ENCODE measurements around the gene PYCARD. TPM values are rescaled to one million over a fixed set of nuclear protein-coding genes. Genes with fewer than 3 reads are reported as not detected.

The PYCARD gene
- total RNA-seq, 1 experiment from 2014 or later = 29.8 TPM

GRCh38 chr16:31167315-31167714 is 35.2 kb downstream of the PYCARD start:
- H3K4me2 ChIP-seq (ENCODE audit: low read length) = no peak overlapping the region
- BruUV-seq (replicated peaks) = no TSS peak
- no peaks in the 10 kb centered on the region; the same call in 1 of the 2 replicates for H3K4me1 ChIP-seq (ENCODE audit: insufficient read depth, low read length)
- no peaks in the 10 kb centered on the region for H3K9me2 ChIP-seq (replicated peaks; ENCODE audit: low read length)
- H3K4me3 ChIP-seq (ENCODE audit: low read length) = no peak overlapping the region
- DNase-seq (no peak), ATAC-seq (no peak)
- no peaks in the 10 kb centered on the region for H3F3A ChIP-seq (ENCODE audit: low read length, unreplicated experiment)
- H3K27ac ChIP-seq (ENCODE audit: low read length) = no peak overlapping the region
- H3K27me3 ChIP-seq (ENCODE audit: low read length) = no peaks in the 10 kb centered on the region
- no peak overlapping the region for H3K9ac ChIP-seq (ENCODE audit: low read length)
- no peaks in the 10 kb centered on the region for H3K79me2 ChIP-seq (ENCODE audit: low read length)
- no peaks in the 10 kb centered on the region for H3K36me3 ChIP-seq (ENCODE audit: low read depth, low read length)
- TF ChIP-seq EZH2 (IDR thresholded peaks at IDR 0.05; ENCODE audit: low read length, unreplicated experiment) (no peak), CTCF (conservative IDR thresholded peaks at IDR 0.05; ENCODE audit: low read depth, low read length) (no peak), EZH2phosphoT487 (IDR thresholded peaks at IDR 0.05; ENCODE audit: borderline replicate concordance, low read length) (no peak)
- H4K20me1 ChIP-seq (ENCODE audit: low read length) = no peaks in the 10 kb centered on the region
- no peaks in the 10 kb centered on the region for H3K9me3 ChIP-seq (ENCODE audit: low read length)
- H2AFZ ChIP-seq (ENCODE audit: low read length) = no peak overlapping the region
- CTCF ChIA-PET = no interaction called here
- intact Hi-C loops (cut with micrococcal nuclease) = no loop called here
- POLR2A ChIA-PET (ENCODE audit: unreplicated experiment) = no interaction called here

DNA sequence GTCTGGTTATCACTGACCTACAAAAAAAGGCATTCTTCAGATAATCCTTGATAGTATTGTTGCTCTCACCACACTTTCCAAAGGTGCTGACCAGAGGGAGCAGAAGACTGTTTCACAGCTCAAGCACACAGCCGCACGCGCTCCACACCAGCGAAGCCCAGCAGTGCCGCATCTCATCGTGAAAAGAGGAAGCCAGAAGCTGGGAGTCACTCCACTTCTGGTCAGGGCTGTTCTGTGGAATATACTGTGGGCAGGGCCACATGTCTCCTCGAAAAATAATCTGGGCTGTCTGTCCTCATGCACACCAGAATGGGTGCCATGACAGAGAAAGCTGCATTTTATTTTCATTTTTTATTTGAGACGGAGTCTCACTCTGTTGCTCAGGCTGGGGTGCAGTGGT is 45.4 kb downstream of the PYCARD start:
- Histone ChIP-seq H3F3A (ENCODE audit: low read length, unreplicated experiment) (no peaks in the 10 kb centered on the region), H3K79me2 (ENCODE audit: low read length) (no peaks in the 10 kb centered on the region), H4K20me1 (ENCODE audit: low read length) (no peaks in the 10 kb centered on the region), H3K9ac (ENCODE audit: low read length) (no peak overlapping the region), H3K9me2 (replicated peaks; ENCODE audit: low read length) (no peaks in the 10 kb centered on the region), H3K4me3 (ENCODE audit: low read length) (no peak overlapping the region), H3K4me2 (ENCODE audit: low read length) (peak overlapping the region; percentile 20), H3K27me3 (ENCODE audit: low read length) (no peaks in the 10 kb centered on the region), H3K27ac (ENCODE audit: low read length) (no peak overlapping the region), H3K36me3 (ENCODE audit: low read depth, low read length) (no peaks in the 10 kb centered on the region), H3K4me1 (ENCODE audit: insufficient read depth, low read length) (no peaks in the 10 kb centered on the region), H2AFZ (ENCODE audit: low read length) (peak overlapping the region; percentile 16), H3K9me3 (ENCODE audit: low read length) (no peaks in the 10 kb centered on the region)
- ChIA-PET CTCF (interaction anchor here (0.9 kb wide), 1 partner anchor 15 kb away, joined by 13 read pairs; no protein-coding TSS in a partner anchor), POLR2A (ENCODE audit: unreplicated experiment) (no interaction called here)
- no TSS peak for BruUV-seq (replicated peaks)
- intact Hi-C loops (cut with micrococcal nuclease) = no loop called here
- TF ChIP-seq EZH2phosphoT487 (IDR thresholded peaks at IDR 0.05; ENCODE audit: borderline replicate concordance, low read length) (no peak), CTCF (conservative IDR thresholded peaks at IDR 0.05; ENCODE audit: low read depth, low read length) (no peak), EZH2 (IDR thresholded peaks at IDR 0.05; ENCODE audit: low read length, unreplicated experiment) (no peak)
- DNase-seq (no peak), ATAC-seq (peak; percentile 45; the same call in 1 of the 2 replicates)

Other genes with a start within 250 kb of the PYCARD start
- gene SETD1A, start 245.0 kb downstream of the PYCARD start, total RNA-seq (2014; rRNA removed) = 7.9 and 8.6 TPM in 2 replicates
- gene HSD3B7, start 217.6 kb downstream of the PYCARD start, total RNA-seq (2014; rRNA removed) = 12.0 and 16.3 TPM in 2 replicates
- 1.5 and 2.4 TPM in 2 replicates for gene STX1B, start 192.1 kb downstream of the PYCARD start, total RNA-seq (2014; rRNA removed)
- gene STX4, start 169.2 kb downstream of the PYCARD start, total RNA-seq (2014; rRNA removed) = 27.4 and 36.1 TPM in 2 replicates
- gene ZNF668, start 128.5 kb downstream of the PYCARD start, total RNA-seq (2014; rRNA removed) = 15.6 and 19.2 TPM in 2 replicates
- 5.5 and 8.5 TPM in 2 replicates for gene ZNF646, start 128.3 kb downstream of the PYCARD start, total RNA-seq (2014; rRNA removed)
- gene PRSS53, start 113.8 kb downstream of the PYCARD start, total RNA-seq (2014; rRNA removed) = 3.8 and 5.8 TPM in 2 replicates
- 105 and 127 TPM in 2 replicates for gene VKORC1, start 108.0 kb downstream of the PYCARD start, total RNA-seq (2014; rRNA removed)
- 47.7 and 69.1 TPM in 2 replicates for gene BCKDK, start 94.4 kb downstream of the PYCARD start, total RNA-seq (2014; rRNA removed)
- 25.3 and 35.1 TPM in 2 replicates for gene KAT8, start 85.1 kb downstream of the PYCARD start, total RNA-seq (2014; rRNA removed)
- gene PRSS8, start 67.0 kb downstream of the PYCARD start, total RNA-seq (2014; rRNA removed) = 18.0 and 23.4 TPM in 2 replicates
- gene PRSS36, start 52.7 kb downstream of the PYCARD start, total RNA-seq (2014; rRNA removed) = 0.51 TPM in 1 of 2 replicates, not detected in the other
- 43.0 and 90.7 TPM in 2 replicates for gene FUS, start 22.6 kb downstream of the PYCARD start, total RNA-seq (2014; rRNA removed)
- gene TRIM72, start 11.4 kb upstream of the PYCARD start, total RNA-seq (2014; rRNA removed) = not detected in 2 replicates
- not detected in 2 replicates for gene PYDC1, start 14.4 kb upstream of the PYCARD start, total RNA-seq (2014; rRNA removed)
- not detected in 2 replicates for gene ITGAM, start 57.2 kb upstream of the PYCARD start, total RNA-seq (2014; rRNA removed)
- gene ITGAX, start 152.4 kb upstream of the PYCARD start, total RNA-seq (2014; rRNA removed) = not detected in 2 replicates
- not detected in 2 replicates for gene ITGAD, start 190.6 kb upstream of the PYCARD start, total RNA-seq (2014; rRNA removed)
- gene COX6A2, start 225.6 kb upstream of the PYCARD start, total RNA-seq (2014; rRNA removed) = not detected in 2 replicates
- 0.52 TPM in 1 of 2 replicates, not detected in the other for gene ZNF843, start 240.0 kb upstream of the PYCARD start, total RNA-seq (2014; rRNA removed)